ENCODE measurements around the gene CHI3L1.

- TF ChIP-seq CTCF (IDR thresholded peaks at IDR 0.05): no peak
- TF ChIP-seq EP300 (IDR thresholded peaks at IDR 0.05; ENCODE audit: low read depth): no peak
These were observed 56.0 kb downstream of the CHI3L1 start for GRCh38 chr1:203130358-203130985.

Data from transverse colon (tissue), 3 donors.